ENCODE results near the gene KHDRBS2.

- TF ChIP-seq GATA3 (IDR thresholded peaks at IDR 0.05; ENCODE audit: low read depth, low read length) (no peak), GATA2 (IDR thresholded peaks at IDR 0.05; ENCODE audit: low read depth, low read length) (no peak)
Observed at GRCh38 chr6:61817716-61818115, 468.3 kb downstream of the KHDRBS2 start.
